K562 (cell line): Measurements from ENCODE around the gene ETS1. TPM values are rescaled to one million over a fixed set of nuclear protein-coding genes. Genes with fewer than 3 reads are reported as not detected.

Experiments used
- ATAC-seq: fragments of 200-7000 bp; cut with Tn5 transposase; 3 replicates; pipeline ENCODE4 v1.9.1; 2020; ENCODE audit warnings: moderate library complexity
- BruUV-seq: library from RNA; stranded (reverse); fragments of 400-500 nt; replicated peaks from 2 replicates; lab custom pipeline; 2021; lab: Mats Ljungman, UMichigan
- CTCF ChIA-PET: fragments of 300-600 bp; formaldehyde crosslinking; extraction: SDS; loops from one replicate; lab custom pipeline; 2021; ENCODE audit warnings: low intra/inter-chr PET ratio; lab: Yijun Ruan, JAX
- POLR2A ChIA-PET: fragments of 300-600, 350-650 bp; sonication (Branson Sonifier 250); formaldehyde crosslinking; extraction: SDS; loops from one replicate; lab custom pipeline; 2021; ENCODE audit warnings: antibody characterized with exemption, inconsistent platforms; lab: Yijun Ruan, JAX
- DNase-seq, 4 experiments: peaks; one replicate each; pipeline versions ENCODE4 v3.0.0 to v3.0.0-alpha.2; 2011 to 2018; ENCODE audit warnings: low spot score in 3 of 4, mixed read lengths in 3 of 4; ENCODE audit errors: extremely low read depth in 1 of 4
- FAIRE-seq: peaks from 2 replicates; lab custom pipeline; 2011; peaks lifted over from hg19 to GRCh38; lab: Jason Lieb, UNC
- H2AFZ ChIP-seq: 2 replicates; pipeline ENCODE4 v1.6.0; 2011; ENCODE audit warnings: low read depth, low read length, control low read depth, inconsistent platforms
- H3K27ac ChIP-seq: fragments of 200-600 bp; 3 replicates; pipeline ENCODE4 v1.8.0; 2011; ENCODE audit warnings: low read depth, mild to moderate bottlenecking, control low read depth, inconsistent platforms, low read length, moderate library complexity, mixed read lengths; ENCODE audit errors: extremely low read depth
- H3K27me3 ChIP-seq, 2 experiments: fragments of 300-600 bp in 1 of 2; 2 replicates in 1 of 2; 3 replicates in 1 of 2; pipeline versions ENCODE4 v1.6.0 to v1.8.0; 2011; ENCODE audit warnings: inconsistent platforms in 2 of 2, low read length in 2 of 2, mild to moderate bottlenecking in 1 of 2, mixed read lengths in 1 of 2, moderate library complexity in 1 of 2; ENCODE audit not compliant: control insufficient read depth in 2 of 2, insufficient read depth in 2 of 2
- H3K36me3 ChIP-seq: fragments of 300-600 bp; 3 replicates; pipeline ENCODE4 v1.8.0; 2011; ENCODE audit warnings: mild to moderate bottlenecking, low read length, inconsistent platforms; ENCODE audit not compliant: control insufficient read depth, insufficient read depth
- H3K4me1 ChIP-seq, 2 experiments: fragments of 200-600 bp in 1 of 2; replicated peaks in 1 of 2; 2 replicates in 1 of 2; 3 replicates in 1 of 2; pipeline versions ENCODE4 v1.5.1 to v1.8.0; 2011; ENCODE audit warnings: inconsistent platforms in 2 of 2, low read length in 2 of 2, mild to moderate bottlenecking in 1 of 2, mixed read lengths in 1 of 2, moderate library complexity in 1 of 2; ENCODE audit not compliant: control insufficient read depth in 2 of 2, insufficient read depth in 2 of 2
- H3K4me2 ChIP-seq: 2 replicates; pipeline ENCODE4 v1.6.1; 2011; ENCODE audit warnings: low read length, control low read depth, inconsistent platforms, mixed read lengths; ENCODE audit not compliant: insufficient read depth
- H3K4me3 ChIP-seq: fragments of 200-600 bp; sonication (generic), shearing (Covaris generic); 2 replicates; pipeline ENCODE4 v1.5.1; 2016; ENCODE audit warnings: control low read depth, inconsistent platforms
- H3K79me2 ChIP-seq: fragments of 200-600 bp; 3 replicates; pipeline ENCODE4 v1.8.0; 2011; ENCODE audit warnings: low read length, inconsistent platforms; ENCODE audit not compliant: control insufficient read depth, insufficient read depth
- H3K9ac ChIP-seq, 2 experiments: 2 replicates each; pipeline versions ENCODE4 v1.6.0 to v1.6.1; 2011; ENCODE audit warnings: low read depth in 2 of 2, low read length in 2 of 2, control low read depth in 1 of 2, inconsistent platforms in 1 of 2, mild to moderate bottlenecking in 1 of 2, mixed read lengths in 1 of 2; ENCODE audit not compliant: insufficient read depth in 1 of 2
- H3K9me1 ChIP-seq: one replicate; pipeline ENCODE4 v1.6.0; 2011; ENCODE audit warnings: inconsistent platforms, mild to moderate bottlenecking, low read length, moderate library complexity; ENCODE audit not compliant: control insufficient read depth, insufficient read depth
- H3K9me3 ChIP-seq: replicated peaks from 2 replicates; pipeline ENCODE4 v1.5.1; 2011; ENCODE audit warnings: low read depth, low read length, inconsistent platforms; ENCODE audit not compliant: control insufficient read depth, insufficient read depth
- H4K20me1 ChIP-seq: replicated peaks from 2 replicates; pipeline ENCODE4 v1.6.1; 2011; ENCODE audit warnings: low read length, inconsistent platforms, mixed read lengths; ENCODE audit not compliant: control insufficient read depth, insufficient read depth
- CREBBP ChIP-seq: IDR thresholded peaks from one replicate; pipeline ENCODE4 v1.6.1; 2012; ENCODE audit warnings: low read depth, mild to moderate bottlenecking, control low read depth, inconsistent platforms, low read length
- E2F1 ChIP-seq: sonication (generic); formaldehyde crosslinking; IDR thresholded peaks from 2 replicates; pipeline ENCODE4 v1.8.1; 2023; ENCODE audit warnings: mild to moderate bottlenecking, missing genetic modification reagents, moderate library complexity
- NR2C1 ChIP-seq, 2 experiments: fragments of 450-650 bp; IDR thresholded peaks; 2 replicates each; pipeline ENCODE4 v1.6.1; 2017; ENCODE audit warnings: mild to moderate bottlenecking in 2 of 2, antibody characterized with exemption in 1 of 2, inconsistent platforms in 1 of 2, missing compliant biosample characterization in 1 of 2, missing genetic modification characterization in 1 of 2
- POLR2H ChIP-seq: IDR thresholded peaks from 2 replicates; pipeline ENCODE4 v1.6.1; 2016; ENCODE audit warnings: missing genetic modification characterization, low read depth, mild to moderate bottlenecking, control low read depth, missing compliant biosample characterization, moderate library complexity
- TFAP4 ChIP-seq: sonication (generic); formaldehyde crosslinking; IDR thresholded peaks from 2 replicates; pipeline ENCODE4 v1.8.0; 2022; ENCODE audit warnings: missing genetic modification reagents, mild to moderate bottlenecking, moderate library complexity, borderline replicate concordance
- ZC3H11A ChIP-seq: IDR thresholded peaks from 2 replicates; pipeline ENCODE4 v1.6.1; 2012; ENCODE audit warnings: low read depth, low read length, improper control_type of control experiment
- ZNF444 ChIP-seq: fragments of 250-450 bp; sonication (Bioruptor Pico); IDR thresholded peaks from 2 replicates; pipeline ENCODE4 v1.4.0; 2020; ENCODE audit warnings: mild to moderate bottlenecking, moderate library complexity
- WGBS: fragments of 100-300 bp; shearing (Covaris generic); methylation state at CpG from one replicate; pipeline ENCODE4 v1.1.6; 2016; ENCODE audit warnings: low coverage, mixed read lengths; ENCODE audit not compliant: insufficient coverage; ENCODE audit errors: missing lambda C conversion rate; 5-methylcytosine and 5-hydroxymethylcytosine counted together
- in situ Hi-C: fragments of 300-500 bp; cut with MboI; formaldehyde crosslinking; loops from 4 replicates; pipeline ENCODE4 v1.15.0; 2018; ENCODE audit warnings: inconsistent platforms, mixed read lengths
- intact Hi-C: fragments of 100-400 bp; cut with micrococcal nuclease; formaldehyde crosslinking; loops from 2 replicates; pipeline ENCODE4 v1.14.2; 2022
- polyA plus RNA-seq, 8 experiments: library from polyadenylated mRNA; depleted of rRNA in 4 of 8; stranded (reverse) in 5 of 8; unstranded in 3 of 8; fragments of >200 nt; fragmentation: Nextera tagmentation in 2 of 8; fragmentation: Illumina TruSeq in 1 of 8; extraction: Ambion mirVana in 2 of 8; extraction: Trizol in 1 of 8; gene quantifications; 2 replicates each; pipeline versions ENCODE4 v1.2.1 to v1.2.3, GENCODE V29; 2011 to 2014; ENCODE audit warnings: inconsistent platforms in 1 of 8, missing spikeins in 1 of 8
- total RNA-seq, 7 experiments: library from RNA; depleted of rRNA in 6 of 7; stranded (reverse); fragments of >200 nt in 6 of 7; fragmentation: Illumina TruSeq in 2 of 7; extraction: Trizol in 2 of 7; gene quantifications; 2 replicates each; pipeline versions ENCODE4 v1.2.1 to v1.2.3, GENCODE V29; 2011 to 2021; ENCODE audit warnings: low replicate concordance in 1 of 7
- TF ChIP-seq, protein P1 (sequence below): fragments of 200-400 bp; formaldehyde crosslinking; IDR thresholded peaks from 2 replicates; pipeline ENCODE4 v1.6.1; 2017; ENCODE audit warnings: mild to moderate bottlenecking, low read depth, low read length, moderate library complexity

Gene ETS1
- total and polyA plus RNA-seq, 9 of the 15 experiments (the other 6 are each of a cell fraction or from before 2014, with no cell fraction given): 0.04 to 1.4 (median 0.23) TPM

DNA sequence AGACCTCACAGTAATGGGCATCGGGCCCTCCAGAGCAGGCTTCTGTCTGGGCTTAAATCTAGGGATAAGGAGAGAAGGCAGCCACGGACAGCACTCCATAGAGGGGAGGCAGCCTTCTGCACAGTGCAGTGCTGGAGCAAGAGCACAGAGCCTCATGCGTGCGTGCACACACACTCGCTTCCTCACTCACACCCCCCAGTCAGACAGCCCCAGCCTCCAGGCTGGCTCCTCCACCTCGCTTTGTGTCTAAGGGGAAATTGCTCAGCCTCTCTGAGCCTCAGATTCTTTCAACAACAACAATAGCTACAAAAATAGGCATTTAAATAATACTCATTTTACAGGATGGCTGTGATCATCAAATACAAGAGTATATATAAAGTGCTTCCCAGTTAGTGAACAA lies 26.7 kb upstream of the ETS1 start:
- WGBS: 3% methylated on average over 6 of the region's 6 CpGs
- no peak for DNase-seq
- H3K4me1 ChIP-seq: no peaks in the 10 kb centered on the region
- TF ChIP-seq TFAP4 (no peak), ZNF444 (CRISPR knock-in tag) (no peak), ZC3H11A (no peak)
- TF ChIP-seq, all 486 proteins: peak for 0
- H3K27ac ChIP-seq: no peak overlapping the region
- ATAC-seq (no peak), FAIRE-seq (no peak)
- intact Hi-C loops (no loop called here), in situ Hi-C loops (no loop called here)
- no peaks in the 10 kb centered on the region for H3K79me2 ChIP-seq
- no peaks in the 10 kb centered on the region for H3K36me3 ChIP-seq
- H2AFZ ChIP-seq: no peak overlapping the region
- ChIA-PET POLR2A (no interaction called here), CTCF (no interaction called here)
- no peaks in the 10 kb centered on the region for H4K20me1 ChIP-seq
- no peak overlapping the region for H3K4me3 ChIP-seq
- H3K27me3 ChIP-seq: peaks cover 0 to 6% of the 10 kb centered on the region in 2 experiments; a peak in 1 of 5 replicates
- no peak overlapping the region for H3K4me2 ChIP-seq
- no peaks in the 10 kb centered on the region for H3K9me1 ChIP-seq
- H3K9me3 ChIP-seq: no peaks in the 10 kb centered on the region
- H3K9ac ChIP-seq: no peak overlapping the region
- BruUV-seq: no TSS peak

DNA sequence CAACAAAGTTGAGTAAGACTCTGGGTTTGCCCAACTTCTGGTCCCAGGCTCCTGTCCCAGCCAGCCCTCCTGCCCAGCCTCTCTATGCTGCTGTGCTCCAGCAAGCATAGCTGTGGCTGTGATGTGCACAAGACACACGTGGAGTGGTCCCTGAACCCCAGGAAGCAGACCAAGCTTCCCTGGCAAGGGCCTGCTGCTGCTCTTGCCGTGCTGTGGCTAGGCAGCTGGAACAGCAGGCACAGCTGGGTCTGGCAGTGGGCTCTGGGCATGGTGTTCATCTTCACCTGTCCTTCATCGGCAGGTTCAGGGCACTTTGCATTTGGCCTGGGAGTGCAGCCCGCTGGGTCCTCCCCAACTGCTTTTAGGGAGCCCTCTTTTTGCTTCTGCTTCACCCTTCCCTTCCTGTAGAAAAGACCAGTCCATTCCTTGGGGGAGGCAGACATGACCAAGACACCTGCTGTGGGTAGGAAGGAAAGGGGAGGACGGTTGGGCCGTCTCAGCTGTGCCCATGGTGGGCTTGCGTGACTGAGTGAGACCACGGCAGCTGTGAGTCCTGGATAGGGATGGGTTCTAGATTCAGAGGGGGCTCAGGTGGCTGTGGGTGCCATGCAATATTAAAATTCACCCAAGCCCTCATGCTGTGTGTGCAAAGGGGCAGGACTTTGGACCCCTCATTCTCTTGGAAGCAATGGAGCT lies 26.1 kb upstream of the ETS1 start:
- POLR2A ChIA-PET: no interaction called here

More for the DNA sequence above, 26.1 kb upstream of the ETS1 start:
- Histone ChIP-seq H3K27ac (no peak overlapping the region), H4K20me1 (no peaks in the 10 kb centered on the region), H3K4me1 (no peaks in the 10 kb centered on the region), H3K36me3 (no peaks in the 10 kb centered on the region), H3K9me1 (no peaks in the 10 kb centered on the region), H3K4me2 (no peak overlapping the region), H3K79me2 (no peaks in the 10 kb centered on the region), H3K9ac (no peak overlapping the region; a peak in 1 of 4 replicates), H3K27me3 (peaks cover 0 to 6% of the 10 kb centered on the region in 2 experiments; a peak in 1 of 5 replicates), H3K4me3 (no peak overlapping the region), H2AFZ (no peak overlapping the region), H3K9me3 (no peaks in the 10 kb centered on the region)
- TF ChIP-seq POLR2H (tag) (no peak), CREBBP (no peak), E2F1 (CRISPR knock-in tag) (no peak), NR2C1 (IDR thresholded peaks at IDR 0.05) (no peak), NR2C1 (tag; IDR thresholded peaks at IDR 0.05) (no peak)
- TF ChIP-seq, protein P1, sequence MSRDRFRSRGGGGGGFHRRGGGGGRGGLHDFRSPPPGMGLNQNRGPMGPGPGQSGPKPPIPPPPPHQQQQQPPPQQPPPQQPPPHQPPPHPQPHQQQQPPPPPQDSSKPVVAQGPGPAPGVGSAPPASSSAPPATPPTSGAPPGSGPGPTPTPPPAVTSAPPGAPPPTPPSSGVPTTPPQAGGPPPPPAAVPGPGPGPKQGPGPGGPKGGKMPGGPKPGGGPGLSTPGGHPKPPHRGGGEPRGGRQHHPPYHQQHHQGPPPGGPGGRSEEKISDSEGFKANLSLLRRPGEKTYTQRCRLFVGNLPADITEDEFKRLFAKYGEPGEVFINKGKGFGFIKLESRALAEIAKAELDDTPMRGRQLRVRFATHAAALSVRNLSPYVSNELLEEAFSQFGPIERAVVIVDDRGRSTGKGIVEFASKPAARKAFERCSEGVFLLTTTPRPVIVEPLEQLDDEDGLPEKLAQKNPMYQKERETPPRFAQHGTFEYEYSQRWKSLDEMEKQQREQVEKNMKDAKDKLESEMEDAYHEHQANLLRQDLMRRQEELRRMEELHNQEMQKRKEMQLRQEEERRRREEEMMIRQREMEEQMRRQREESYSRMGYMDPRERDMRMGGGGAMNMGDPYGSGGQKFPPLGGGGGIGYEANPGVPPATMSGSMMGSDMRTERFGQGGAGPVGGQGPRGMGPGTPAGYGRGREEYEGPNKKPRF: no peak
- in situ Hi-C loops (no loop called here), intact Hi-C loops (no loop called here)
- 0% methylated on average over 5 of the region's 8 CpGs for WGBS
- DNase-seq: no peak
- FAIRE-seq: no peak
- ATAC-seq: no peak
- no TSS peak for BruUV-seq
- CTCF ChIA-PET: no interaction called here
